22Rv1 (cell line): ENCODE results near the gene PGC.

Experiments
- H3K27ac ChIP-seq: fragments of 450-650 bp; 2 replicates; pipeline ENCODE4 v1.5.1; 2017
- CTCF ChIP-seq: fragments of 450-650 bp; IDR thresholded peaks from 2 replicates; pipeline ENCODE4 v1.5.1; 2017; ENCODE audit warnings: mild to moderate bottlenecking
- ZFX ChIP-seq: fragments of 450-650 bp; IDR thresholded peaks from 2 replicates; pipeline ENCODE4 v1.6.1; 2017; ENCODE audit warnings: antibody characterized with exemption, borderline replicate concordance

The PGC gene

DNA sequence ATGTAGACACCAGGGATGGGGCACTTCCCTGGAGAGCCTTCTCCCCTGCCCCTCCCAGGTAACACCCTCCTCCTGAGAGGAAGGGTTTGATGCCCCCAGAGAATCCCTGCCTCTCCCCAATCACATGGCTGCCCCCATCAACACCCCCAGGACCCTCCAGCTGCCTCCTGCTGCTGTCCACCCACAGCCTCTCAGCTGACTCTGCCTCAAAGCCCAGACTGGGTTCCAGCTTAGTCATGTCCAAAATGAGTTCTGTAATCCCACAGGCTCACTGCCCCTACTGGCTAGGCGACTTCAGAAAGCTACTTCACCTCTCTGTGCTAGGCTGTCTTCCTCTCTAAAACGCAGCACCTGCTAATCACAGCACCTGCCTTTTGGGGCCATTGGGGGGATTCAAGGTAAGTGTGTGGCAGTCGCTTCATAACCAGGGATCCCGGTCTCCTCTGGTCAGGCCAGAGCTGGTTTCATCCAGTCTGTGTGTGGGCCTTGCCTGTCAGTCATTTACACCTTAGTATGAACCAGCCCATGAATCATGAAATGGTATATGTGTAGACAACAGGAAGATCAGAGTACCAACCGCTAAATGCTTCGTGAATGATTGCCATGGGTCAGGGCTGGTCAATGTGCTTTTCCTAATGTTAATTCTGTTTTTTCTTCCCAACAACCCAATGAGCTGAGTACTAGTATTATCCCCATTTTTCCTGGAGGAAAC is 52.2 kb downstream of the PGC start:
- no peak overlapping the region for H3K27ac ChIP-seq
- TF ChIP-seq CTCF (no peak), ZFX (no peak)

DNA sequence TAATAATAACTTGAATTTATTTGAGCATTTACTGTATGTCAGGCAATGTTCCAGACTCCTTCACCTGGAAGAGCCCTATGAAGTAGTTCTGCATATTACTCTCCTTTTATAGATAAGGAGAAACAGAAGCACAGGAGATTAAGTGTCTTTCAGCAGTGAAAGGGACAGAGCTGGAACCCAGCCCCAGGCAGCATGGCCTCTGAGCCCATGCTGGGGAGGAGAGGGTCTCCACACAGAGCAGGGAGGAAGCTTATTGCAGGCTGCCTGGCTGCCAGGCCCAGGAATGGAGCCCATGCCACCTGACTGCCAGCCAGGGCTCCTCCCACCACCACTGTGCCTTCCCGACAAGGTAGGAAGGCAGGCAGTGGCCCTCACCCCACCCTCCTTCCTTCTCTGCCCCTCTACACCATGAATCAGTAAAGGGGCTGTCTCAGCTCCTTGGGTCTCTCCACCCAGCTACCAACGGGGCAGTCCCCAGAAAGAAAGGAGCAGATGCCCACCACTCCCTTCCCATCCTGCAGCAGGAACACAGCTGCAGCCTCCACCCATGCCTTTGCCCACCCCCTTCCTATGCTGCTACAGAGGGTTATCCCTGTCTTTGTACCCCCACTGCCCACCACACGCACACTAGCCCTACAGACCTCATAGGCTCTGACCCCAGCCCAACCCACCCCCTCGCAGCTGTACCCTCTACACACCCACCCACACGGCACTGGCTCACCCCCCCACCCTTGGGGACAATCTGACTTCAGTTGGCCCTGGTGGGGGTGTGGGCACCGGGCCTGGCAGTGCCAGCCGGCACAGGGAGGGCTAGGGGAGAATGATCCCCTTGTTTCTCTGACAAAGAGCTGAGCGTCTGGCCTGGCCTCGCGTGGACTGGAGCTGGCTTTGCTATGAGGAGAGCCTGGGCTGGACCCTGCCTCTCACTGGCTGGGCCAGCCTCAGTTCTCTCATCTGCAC is 53.6 kb downstream of the PGC start:
- no peak overlapping the region for H3K27ac ChIP-seq
- TF ChIP-seq CTCF, result no peak
- TF ChIP-seq ZFX, result no peak

DNA sequence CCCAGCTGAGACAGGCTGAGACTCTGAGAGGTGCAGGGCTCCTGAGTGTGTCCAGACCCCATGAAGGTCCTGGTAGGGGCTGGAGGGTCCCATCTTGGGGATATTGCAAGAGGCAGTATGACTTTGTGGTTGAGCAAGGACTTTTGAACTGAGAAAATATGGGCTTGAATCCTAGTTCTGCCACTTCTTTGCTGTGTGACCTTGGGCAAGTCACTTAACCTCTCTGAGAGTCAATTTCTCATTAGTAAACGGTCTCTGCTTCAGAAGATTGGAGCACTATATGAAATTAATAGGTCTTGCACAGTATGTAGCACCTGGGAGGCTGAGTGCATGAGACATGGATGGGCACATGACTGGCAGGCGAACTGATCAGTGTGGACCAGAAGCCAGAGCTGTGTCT is 54.5 kb downstream of the PGC start:
- no peak overlapping the region for H3K27ac ChIP-seq
- TF ChIP-seq CTCF (no peak), ZFX (no peak)

DNA sequence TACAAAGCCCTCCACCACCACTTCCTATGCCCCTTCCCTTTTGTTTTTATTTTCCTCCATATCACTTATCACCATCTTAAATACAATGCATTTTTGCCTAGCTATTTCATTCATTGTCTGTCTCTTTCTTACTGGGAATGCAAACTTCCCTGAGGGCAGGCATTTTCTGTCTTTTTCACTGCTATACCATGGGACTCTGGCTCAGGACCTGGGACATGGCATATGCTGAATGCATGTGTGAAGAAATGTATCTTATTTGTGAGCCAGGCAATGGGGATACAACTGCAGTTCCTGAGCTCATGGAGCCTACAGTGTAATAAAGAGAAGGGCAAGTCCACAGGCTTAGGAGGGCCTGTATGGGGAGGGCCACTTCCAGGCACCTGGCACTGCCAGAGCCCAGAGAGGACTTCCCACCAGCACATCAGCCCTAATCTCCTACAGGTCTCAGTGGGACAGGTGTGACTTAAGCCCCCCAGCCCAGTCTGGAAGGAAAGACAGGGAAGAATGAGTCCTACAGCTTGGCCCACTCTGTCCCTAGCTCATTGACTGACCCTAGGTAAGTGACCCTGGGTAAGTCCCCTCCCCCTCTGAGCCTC is 55.0 kb downstream of the PGC start:
- TF ChIP-seq CTCF, result no peak
- TF ChIP-seq ZFX, result no peak

GRCh38 chr6:41691426-41692079 is 55.6 kb downstream of the PGC start:
- TF ChIP-seq CTCF (no peak), ZFX (no peak)
- H3K27ac ChIP-seq, result no peak overlapping the region

More for the DNA sequence above, 55.0 kb downstream of the PGC start:
- no peak overlapping the region for H3K27ac ChIP-seq

GRCh38 chr6:41690541-41691330 is 56.5 kb downstream of the PGC start:
- TF ChIP-seq ZFX (no peak), CTCF (no peak)
- no peak overlapping the region for H3K27ac ChIP-seq
